ENCODE measurements around the gene FUS.

FUS gene

DNA sequence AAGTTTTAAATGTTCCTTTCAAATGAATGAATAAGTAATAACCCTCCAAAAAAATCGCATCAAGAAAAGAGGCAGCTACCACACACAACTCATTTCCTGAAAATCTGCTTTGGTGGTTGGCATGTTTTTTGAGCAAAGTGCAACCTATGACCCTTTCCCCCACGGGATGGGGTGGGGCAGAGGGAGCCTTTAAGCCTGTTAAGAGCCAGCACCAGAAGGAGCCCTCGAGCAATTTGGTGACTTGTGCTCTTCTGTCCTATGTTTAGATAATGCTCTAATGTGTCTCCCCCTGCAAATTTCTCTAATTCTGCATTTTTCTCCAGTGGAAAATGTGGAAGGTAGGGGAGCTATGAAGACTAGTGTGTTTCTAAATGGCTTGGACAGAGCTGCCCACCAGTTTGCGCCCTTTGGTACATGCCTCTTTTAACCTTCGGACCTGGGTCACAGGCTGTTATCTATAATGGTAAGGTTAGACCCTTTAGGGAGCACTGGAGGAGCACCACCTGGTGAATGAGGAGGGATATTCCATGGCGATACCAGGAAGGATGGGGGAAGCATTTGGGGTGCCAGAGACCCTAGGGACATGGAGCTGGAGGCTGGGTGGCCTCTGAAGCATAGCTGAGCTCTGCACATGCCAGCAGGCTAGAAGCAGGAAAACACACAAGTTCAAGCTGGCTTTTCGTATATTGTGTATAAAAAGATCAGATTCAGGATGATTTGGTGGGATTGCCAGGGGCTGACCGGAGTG is 21.1 kb downstream of the FUS start:
- DNase-seq (ENCODE audit: extremely low read depth in 1 of 2, low read depth in 1 of 2): no peak

DNA sequence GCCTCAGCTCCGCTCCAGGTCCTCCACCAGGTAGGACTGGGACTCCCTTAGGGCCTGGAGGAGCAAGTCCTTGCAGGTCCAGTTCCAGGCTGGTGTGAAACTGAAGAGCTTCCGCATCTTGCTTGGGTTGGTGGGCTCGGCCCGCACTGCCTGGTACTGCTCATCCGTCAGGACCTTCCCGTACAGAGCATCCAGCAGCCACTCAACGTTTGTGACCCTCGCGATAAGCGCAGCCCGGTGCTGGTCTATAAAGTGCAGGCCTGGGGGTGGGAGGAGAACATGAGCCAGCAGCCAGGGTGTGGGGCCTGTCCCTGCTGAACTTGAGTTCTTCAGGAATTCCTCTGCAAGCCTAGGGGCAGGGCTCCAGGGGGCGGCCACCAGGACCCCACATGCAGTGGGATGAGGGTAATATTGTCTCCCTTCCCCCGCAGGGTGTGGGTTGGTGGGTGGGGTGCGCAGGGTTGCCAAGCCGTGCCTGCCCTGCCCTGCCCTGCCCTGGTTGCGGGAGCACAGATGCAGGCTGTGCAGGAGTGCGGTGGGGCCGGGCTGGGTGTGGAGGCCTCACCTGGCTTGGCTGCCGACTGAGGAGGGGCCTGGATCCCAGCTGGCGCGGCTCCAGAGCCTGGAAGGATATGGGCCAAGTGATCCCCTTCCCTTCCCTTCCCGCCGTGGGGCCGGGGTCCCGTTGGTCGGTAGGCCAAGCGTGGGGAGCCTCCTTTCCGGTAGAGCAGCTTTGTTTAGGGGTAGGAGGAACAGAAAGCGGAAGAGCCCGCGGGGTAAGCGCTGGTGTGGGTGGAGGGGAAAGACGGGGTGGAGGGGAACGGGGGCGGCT is 21.9 kb downstream of the FUS start:
- DNase-seq (ENCODE audit: extremely low read depth in 1 of 2, low read depth in 1 of 2): no peak

DNA sequence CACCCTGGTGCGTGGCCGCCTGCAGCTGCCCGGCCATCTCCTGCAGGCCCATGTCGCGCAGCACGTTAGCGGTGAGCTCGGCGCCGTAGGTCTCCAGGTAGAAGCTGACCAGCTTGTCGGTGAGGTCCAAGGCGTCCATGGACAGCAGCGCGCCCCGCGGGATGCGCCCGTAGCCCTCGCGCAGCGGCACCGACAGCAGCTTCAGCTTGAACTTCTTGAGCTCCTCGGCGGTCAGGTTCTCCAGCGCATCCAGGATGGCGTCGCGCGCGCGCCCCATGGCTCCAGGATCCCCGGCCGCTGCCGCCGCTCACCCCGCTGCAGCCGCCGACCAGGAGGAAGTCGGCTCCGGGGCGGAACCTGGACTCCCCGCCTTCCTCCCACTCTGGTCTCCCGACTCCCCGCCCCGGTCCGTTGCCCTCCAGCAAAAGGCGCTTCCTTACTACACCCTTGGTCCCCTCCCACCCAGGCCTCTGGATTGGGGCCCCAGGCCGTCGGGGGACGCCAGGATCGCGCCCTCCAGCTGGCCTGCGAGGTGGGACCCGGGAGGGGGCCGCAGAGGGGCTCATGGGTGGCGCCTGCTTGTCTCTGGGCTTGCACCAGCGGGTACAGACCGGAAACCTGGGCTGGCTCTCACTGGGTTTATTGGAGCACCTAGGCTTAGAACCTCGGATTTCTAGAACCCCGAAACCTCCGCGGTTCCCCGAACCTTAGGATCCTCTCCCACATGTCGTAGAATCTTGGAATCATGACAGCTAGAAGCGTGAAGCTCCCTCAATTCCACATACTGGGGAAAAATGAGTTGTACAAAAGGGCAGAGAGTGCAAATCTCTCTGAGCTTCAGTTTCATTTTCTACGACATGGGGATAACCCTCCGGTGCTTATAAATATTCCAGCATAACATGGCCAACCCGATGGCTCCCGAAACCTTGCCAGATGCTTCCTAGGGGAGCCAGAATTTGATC is 22.8 kb downstream of the FUS start, which contains the start of gene PYCARD:
PYCARD (minus strand) TSS at position 347 of the 962 bp plus-strand sequence; CDS start at position 277, 70 bp downstream.
- no peak for DNase-seq (ENCODE audit: extremely low read depth in 1 of 2, low read depth in 1 of 2)

DNA sequence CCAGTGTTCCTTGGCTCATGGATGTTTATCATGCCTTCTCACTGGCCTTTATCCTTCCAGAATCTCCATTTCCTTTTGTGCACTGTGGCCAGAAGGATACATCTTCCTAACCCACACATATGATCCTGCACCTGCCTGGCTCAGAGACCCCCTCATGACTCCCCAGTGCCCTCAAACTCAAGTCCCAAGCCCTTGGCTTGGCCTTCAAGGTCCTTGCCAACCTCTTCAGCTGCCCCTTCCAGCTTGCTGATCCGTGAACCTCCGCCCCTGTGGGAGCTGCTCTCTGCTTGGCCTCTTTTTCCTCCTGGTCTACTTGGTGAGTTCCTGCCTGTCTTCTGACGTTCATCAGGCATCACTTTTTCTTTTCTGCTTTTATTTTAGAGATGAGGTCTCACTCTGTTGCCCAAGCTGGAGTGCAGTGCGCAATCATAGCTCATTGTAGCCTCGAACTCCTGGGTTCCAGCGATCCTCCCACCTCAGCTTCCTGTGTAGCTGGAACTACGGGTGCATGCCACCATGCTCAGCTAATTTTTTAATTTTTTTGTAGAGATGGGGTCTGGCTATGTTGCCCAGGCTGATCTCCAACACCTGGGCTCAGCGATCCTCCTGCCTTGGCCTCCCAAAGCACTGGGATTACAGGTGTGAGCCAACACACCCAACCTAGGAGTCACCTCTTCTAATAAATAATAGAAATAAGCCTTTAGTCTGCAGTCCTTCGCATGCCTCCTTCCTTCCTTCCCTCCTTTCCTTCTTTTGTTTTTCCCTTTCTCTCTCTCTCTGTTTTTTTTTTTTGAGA is 25.1 kb downstream of the FUS start:
- DNase-seq (ENCODE audit: extremely low read depth in 1 of 2, low read depth in 1 of 2): no peak

DNA sequence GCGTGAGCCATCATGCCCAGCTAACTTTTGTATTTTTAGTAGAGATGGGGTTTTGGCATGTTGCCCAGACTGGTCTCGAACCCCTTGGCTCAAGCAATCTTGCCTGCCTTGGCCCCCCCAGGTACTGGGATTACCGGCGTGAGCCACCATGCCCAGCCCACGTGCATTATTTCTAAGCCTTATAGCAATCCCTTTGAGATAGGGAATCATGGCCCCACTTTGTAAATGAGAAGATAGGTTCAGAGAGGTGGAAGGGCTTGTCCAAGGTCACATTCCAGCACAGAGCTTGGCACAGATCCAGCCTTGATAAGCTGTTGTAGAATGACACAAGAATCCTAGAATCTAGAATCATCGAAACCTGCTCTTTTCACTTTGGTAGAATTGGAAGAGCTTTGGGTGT is 26.8 kb downstream of the FUS start:
- no peak for DNase-seq (ENCODE audit: extremely low read depth in 1 of 2, low read depth in 1 of 2)

DNA sequence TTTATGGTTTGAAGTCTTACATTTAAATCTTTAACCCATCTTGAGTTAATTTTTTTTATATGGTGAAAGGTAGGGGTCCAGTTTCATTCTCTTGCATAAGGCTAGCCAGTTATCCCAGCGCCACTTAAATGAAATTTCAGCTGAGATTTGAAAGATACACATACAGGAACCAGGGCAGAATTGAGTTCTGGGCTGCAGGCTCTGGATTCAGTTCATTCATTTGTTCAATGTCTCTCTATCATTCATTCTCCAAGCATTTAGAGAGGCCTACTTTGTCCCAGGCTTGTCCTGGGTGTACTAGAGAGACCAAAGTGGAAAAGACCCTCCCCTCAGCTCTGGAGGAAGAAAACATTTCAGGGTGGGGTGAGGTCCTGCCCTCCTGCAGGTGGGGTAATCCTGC is 33.4 kb downstream of the FUS start:
- DNase-seq (ENCODE audit: extremely low read depth in 1 of 2, low read depth in 1 of 2): no peak

DNA sequence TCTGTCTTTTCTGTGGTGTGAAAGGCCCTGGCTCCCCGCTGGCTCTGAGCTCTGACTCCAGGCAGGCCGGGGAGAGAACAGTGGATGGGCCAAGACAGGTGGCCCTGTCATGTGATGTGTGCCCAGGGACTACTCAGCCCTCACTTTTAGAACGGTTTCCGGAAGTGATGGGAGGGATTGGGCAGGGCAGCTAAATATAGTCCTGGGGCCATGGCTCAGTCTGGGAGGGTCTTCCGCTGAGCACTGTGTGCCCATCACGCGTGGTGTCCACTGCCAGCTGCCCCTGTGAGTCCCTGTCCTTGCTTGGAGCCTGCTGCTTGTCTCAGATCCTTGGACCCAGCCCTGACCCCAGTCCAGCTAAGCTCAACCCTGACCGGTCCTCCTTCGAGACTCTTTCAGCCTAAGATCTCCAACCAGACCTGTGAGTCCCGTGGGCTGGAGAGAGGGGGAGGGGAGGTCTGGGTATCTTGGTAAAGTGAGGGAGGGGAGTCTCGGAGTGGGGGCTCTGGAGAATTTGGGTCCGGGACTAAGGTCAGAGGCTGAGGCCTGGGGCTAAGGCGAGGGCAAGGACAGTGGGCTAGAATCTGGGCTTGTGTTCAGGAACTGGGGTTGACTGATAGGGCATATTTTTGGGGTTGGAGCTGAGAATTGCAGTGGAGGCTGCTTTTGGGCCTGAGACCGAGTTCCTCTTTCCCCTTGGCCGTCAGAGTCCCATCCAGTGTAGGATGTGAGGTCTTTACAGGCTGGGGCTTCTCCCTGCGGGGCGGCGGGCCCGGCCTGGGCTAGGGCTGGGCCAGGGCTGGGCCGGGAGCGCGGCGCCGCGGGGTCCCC is 34.2 kb downstream of the FUS start, which contains the start of gene TRIM72:
TRIM72 (plus strand) TSS at position 243 of the 831 bp plus-strand sequence. CDS start 620 bp downstream, outside the sequence.
- DNase-seq (ENCODE audit: extremely low read depth in 1 of 2, low read depth in 1 of 2): no peak

DNA sequence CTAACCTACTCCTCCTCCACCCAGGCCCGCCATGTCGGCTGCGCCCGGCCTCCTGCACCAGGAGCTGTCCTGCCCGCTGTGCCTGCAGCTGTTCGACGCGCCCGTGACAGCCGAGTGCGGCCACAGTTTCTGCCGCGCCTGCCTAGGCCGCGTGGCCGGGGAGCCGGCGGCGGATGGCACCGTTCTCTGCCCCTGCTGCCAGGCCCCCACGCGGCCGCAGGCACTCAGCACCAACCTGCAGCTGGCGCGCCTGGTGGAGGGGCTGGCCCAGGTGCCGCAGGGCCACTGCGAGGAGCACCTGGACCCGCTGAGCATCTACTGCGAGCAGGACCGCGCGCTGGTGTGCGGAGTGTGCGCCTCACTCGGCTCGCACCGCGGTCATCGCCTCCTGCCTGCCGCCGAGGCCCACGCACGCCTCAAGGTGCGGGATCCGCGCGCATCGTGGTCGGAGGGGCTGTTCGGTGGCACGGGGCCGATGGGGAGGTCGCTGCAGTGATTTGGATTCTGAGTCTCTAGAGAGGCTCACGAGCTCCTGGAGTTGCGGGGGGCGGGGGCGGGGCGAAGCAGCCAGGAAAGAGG is 34.9 kb downstream of the FUS start:
- DNase-seq (ENCODE audit: extremely low read depth in 1 of 2, low read depth in 1 of 2): no peak

DNA sequence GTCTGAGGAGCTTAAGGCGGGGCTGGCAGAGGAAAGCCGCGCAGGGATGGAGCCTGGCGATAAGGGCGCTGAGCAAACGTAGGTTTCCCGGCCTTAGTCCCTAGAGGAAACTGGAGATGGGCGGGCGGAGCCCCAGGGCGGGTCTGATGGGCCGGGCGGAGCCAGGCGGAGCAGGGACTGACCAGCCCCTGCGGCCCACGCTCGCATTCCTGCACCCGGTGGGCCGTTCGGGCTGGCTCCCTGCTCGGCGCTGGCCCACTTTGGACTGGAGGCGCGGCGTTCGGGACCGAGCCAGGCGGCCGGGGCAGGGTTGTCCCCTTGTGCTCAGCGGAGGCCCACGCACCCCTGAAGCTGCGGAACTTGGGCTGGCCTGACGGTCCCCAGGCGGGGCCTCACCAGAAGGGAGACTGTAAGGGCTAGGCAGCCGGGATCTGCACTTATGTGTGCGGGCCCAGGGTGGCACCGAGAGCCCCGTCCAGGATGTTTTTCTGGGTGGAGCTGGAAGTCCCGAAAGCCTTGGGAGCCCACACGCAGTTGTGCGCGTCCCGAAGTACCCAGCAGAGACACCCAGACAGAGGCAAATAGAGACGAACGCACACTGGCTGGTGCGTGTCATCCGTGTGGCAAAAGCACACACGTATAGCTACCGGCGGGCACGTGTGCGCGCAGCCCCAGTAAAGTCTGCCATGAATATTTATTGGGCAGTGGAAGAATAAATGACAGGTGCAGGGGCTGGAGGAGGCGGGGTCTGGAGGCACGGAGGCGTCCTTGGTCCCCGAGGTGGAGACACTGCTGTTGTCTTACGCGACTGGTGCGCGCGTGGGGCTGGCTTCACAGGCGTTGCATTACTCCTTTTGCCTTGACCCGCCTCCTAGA is 35.6 kb downstream of the FUS start:
- no peak for DNase-seq (ENCODE audit: extremely low read depth in 1 of 2, low read depth in 1 of 2)

DNA sequence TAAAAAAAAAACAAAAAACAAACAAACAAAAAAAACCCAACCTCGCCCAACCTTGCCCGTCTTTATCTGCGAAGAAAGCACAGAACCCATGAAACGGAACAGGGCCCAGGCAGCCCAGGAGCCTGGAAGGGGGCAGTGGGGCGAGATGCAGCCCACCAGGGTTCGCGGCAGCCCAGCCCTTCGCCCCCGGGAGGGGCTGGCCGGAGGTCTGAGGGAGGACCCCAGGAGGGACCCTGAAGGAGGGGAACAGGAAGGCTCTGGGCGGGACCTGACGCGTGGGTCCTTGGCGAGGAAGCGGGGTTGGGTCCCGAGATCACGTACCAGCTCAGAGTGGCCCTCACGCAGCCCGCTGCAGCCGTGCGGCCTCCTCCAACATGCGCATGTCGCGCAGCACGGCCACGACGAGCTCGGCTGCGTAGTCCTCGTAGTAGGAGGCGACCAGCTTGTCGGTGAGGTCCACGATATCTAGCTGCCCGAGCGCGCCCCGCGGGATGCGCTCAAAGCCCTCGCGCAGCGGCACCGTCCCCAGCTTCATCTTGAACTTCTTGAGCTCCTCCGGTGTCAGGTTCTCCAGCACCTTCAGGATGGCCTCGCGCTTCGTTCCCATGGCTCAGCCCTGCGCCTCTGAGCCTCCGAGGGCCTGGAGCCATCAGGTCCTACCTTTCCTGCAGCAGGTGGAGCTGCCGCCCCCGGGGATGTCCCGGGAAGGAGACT is 36.6 kb downstream of the FUS start, which contains the start of gene PYDC1:
PYDC1 (minus strand) TSS at position 714 of the 714 bp plus-strand sequence; CDS start at position 607, 107 bp downstream.
- no peak for DNase-seq (ENCODE audit: extremely low read depth in 1 of 2, low read depth in 1 of 2)

DNA sequence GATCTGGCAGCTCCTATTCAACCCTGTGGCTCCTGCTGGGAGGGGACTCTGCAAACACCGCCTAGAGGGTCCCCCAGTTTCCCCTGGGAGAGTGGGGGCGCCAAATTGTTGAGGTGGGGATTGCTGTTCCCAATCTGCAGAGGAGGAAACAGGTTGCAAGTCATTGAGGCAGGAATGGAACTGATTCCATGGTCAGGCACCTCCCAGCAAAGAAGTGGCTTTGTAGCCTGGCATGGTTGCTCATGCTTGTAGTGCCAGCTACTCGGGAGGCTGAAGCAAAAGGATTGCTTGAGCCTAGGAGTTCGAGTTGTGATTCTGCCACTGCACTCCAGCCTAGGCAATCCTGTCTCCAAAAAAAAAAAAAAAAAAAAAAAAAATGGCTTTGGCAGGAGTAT is 37.2 kb downstream of the FUS start:
- no peak for DNase-seq (ENCODE audit: extremely low read depth in 1 of 2, low read depth in 1 of 2)

DNA sequence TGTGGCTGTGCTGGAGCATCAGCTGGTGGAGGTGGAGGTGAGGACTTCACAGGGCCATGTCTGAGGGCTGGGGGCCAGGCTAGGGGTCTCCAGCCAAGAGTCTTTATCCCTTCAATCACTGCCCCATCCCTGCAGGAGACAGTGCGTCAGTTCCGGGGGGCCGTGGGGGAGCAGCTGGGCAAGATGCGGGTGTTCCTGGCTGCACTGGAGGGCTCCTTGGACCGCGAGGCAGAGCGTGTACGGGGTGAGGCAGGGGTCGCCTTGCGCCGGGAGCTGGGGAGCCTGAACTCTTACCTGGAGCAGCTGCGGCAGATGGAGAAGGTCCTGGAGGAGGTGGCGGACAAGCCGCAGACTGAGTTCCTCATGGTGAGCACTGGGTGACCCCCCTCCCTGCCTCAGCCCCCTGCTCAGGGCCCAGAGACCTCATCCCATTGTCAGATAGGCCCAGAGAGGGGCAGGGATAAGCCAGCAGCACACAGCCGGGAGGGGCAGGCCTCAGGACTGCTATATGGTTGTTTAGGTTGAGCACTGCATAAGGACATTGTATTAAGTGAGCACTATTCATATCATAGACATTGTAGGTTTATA is 39.3 kb downstream of the FUS start:
- DNase-seq (ENCODE audit: extremely low read depth in 1 of 2, low read depth in 1 of 2): no peak

DNA sequence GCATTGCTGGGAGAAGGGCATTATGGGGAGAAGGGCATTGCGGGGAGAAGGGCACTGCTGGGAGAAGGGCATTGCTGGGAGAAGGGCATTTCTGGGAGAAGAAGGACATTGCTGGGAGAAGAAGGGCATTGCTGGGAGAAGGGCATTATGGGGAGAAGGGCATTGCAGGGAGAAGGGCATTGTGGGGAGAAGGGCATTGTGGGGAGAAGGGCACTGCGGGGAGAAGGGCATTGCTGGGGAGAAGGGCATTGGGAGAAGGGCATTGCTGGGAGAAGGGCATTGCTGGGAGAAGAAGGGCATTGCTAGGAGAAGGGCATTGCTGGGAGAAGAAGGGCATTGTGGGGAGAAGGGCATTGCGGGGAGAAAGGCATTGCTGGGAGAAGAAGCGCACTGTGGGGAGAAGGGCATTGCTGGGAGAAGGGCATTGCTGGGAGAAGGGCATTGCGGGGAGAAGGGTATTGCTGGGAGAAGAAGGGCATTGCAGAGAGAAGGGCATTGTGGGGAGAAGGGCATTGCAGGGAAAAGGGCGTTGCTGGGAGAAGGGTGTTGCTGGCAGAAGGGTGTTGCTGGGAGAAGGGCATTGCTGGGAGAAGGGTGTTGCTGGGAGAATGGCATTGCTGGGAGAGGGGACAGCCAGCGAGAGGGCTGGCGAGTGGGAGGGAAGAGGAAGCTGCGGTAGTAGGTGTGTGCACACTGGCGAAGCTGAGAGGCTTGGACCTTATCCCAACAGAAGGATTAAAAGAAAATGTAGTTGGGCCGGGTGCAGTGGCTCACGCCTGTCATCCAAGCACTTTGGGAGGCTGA is 41.6 kb downstream of the FUS start:
- DNase-seq (ENCODE audit: extremely low read depth in 1 of 2, low read depth in 1 of 2): no peak

DNA sequence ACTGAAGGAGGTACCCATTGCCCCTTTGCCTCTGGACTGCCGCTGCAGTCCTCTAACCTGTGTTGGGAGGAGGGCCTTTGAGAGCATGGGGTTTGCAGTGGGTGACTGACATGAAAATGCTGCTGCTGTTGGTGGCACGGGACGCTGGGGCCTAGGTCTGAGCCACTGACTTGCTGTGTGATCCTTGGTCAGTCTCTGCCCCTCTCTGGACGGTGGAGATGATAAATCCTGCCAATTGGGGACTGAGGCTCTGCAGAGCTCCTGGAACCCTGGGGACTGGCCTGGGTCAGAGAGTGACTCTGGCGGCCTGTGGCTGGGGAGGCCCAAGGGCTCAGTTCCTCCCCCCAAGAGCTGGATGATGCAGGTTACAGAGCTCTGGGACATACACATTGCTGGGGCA is 43.1 kb downstream of the FUS start:
- DNase-seq (ENCODE audit: extremely low read depth in 1 of 2, low read depth in 1 of 2): no peak

DNA sequence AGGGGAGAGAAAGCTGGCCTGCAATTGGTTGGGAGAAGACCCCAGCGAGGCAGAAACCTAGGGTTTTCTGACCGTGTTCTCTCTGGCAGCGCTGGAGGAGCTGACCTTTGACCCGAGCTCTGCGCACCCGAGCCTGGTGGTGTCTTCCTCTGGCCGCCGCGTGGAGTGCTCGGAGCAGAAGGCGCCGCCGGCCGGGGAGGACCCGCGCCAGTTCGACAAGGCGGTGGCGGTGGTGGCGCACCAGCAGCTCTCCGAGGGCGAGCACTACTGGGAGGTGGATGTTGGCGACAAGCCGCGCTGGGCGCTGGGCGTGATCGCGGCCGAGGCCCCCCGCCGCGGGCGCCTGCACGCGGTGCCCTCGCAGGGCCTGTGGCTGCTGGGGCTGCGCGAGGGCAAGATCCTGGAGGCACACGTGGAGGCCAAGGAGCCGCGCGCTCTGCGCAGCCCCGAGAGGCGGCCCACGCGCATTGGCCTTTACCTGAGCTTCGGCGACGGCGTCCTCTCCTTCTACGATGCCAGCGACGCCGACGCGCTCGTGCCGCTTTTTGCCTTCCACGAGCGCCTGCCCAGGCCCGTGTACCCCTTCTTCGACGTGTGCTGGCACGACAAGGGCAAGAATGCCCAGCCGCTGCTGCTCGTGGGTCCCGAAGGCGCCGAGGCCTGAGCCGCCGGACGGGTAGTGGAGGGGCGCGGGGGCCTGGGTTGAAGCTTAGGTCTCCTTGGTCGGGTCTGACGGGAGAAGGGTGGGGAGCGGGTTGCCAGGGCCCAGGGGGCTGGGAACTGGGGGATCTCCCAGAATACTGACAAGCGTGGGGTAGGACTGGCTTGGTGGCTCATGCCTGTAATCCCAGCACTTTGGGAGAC is 44.4 kb downstream of the FUS start:
- no peak for DNase-seq (ENCODE audit: extremely low read depth in 1 of 2, low read depth in 1 of 2)

Data from stimulated activated CD8-positive, alpha-beta memory T cell treated with anti-CD3 and anti-CD28 coated beads, Interleukin-7, amount 100 ng/mL, for 48 hours (primary cell).